ENCODE data around the gene ERO1B. TPM values are rescaled to one million over a fixed set of nuclear protein-coding genes. Genes with fewer than 3 reads are reported as not detected.

The ERO1B gene
- total RNA-seq, 2 donors from 2014 or later: 4.9 to 5.6 TPM

DNA sequence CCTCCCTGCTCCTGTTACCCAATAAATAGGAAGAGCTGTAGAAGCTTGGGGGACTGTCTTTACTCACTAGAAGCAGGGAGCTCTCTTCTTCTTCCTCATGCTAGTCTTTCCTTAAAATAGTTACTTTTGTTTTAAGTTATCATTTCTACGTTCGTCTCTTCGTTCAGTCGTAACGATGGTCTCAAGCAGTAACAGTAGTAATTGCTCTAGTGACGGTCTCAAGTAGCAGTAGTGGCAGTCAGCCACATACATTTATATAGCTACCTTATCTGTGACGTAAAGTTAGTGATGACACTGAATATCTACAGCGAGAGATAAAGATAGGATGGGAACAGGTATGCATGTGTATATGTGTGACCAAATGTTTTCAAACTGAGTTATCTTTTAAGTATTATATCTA, 15.4 kb upstream of the ERO1B start:
- peaks cover 5% of the 10 kb centered on the region for H3K9me3 Mint-ChIP-seq
- H3K36me3 Mint-ChIP-seq (ENCODE audit: low read depth): no peaks in the 10 kb centered on the region
- peaks cover 2% of the 10 kb centered on the region for H3K4me1 Mint-ChIP-seq
- Histone ChIP-seq H3K9ac (ENCODE audit: extremely low read depth, low read length, poor library complexity, severe bottlenecking) (no peak overlapping the region), H3K4me1 (ENCODE audit: control insufficient read depth, insufficient read depth, low read length) (no peaks in the 10 kb centered on the region), H3K36me3 (ENCODE audit: control insufficient read depth, insufficient read depth, low read length) (no peaks in the 10 kb centered on the region), H3K27me3 (ENCODE audit: control insufficient read depth, insufficient read depth, low read length, poor library complexity, severe bottlenecking) (no peaks in the 10 kb centered on the region), H3K27ac (ENCODE audit: low read depth, low read length) (no peak overlapping the region), H3K4me3 (ENCODE audit: low read length) (no peak overlapping the region), H3K9me3 (ENCODE audit: control insufficient read depth, low read length) (no peaks in the 10 kb centered on the region)
- TF ChIP-seq, protein P1, sequence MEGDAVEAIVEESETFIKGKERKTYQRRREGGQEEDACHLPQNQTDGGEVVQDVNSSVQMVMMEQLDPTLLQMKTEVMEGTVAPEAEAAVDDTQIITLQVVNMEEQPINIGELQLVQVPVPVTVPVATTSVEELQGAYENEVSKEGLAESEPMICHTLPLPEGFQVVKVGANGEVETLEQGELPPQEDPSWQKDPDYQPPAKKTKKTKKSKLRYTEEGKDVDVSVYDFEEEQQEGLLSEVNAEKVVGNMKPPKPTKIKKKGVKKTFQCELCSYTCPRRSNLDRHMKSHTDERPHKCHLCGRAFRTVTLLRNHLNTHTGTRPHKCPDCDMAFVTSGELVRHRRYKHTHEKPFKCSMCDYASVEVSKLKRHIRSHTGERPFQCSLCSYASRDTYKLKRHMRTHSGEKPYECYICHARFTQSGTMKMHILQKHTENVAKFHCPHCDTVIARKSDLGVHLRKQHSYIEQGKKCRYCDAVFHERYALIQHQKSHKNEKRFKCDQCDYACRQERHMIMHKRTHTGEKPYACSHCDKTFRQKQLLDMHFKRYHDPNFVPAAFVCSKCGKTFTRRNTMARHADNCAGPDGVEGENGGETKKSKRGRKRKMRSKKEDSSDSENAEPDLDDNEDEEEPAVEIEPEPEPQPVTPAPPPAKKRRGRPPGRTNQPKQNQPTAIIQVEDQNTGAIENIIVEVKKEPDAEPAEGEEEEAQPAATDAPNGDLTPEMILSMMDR (conservative IDR thresholded peaks at IDR 0.05): no peak
- DNase-seq: no peak
- no peak overlapping the region for H3K4me3 Mint-ChIP-seq
- WGBS, 2 experiments (ENCODE audit: insufficient coverage in 1 of 2, insufficient read length in 1 of 2): 91 to 100% methylated on average over 2 to 8 of the region's 8 CpGs
- H3K27me3 Mint-ChIP-seq (ENCODE audit: insufficient read depth): no peaks in the 10 kb centered on the region
- H3K27ac Mint-ChIP-seq: no peak overlapping the region

DNA sequence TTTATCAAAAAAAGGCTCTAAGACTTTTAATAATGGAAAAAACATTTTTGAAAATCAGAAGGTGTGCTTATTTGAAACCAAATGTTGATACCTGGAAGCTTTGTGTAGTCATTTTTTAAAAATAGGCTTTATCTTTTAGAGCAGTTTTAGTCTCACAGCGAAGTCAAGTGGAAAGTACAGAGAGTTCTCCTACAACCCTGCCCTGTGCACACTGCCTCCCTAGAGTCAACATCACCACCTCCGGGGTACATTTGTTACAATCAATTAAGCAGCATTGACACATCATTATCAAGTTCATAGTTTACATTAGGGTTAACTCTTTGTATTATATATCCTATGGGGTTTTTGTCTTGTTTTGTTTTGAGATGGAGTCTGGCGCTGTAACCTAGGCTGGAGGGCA, 10.7 kb upstream of the ERO1B start:
- H3K9ac ChIP-seq (ENCODE audit: extremely low read depth, low read length, poor library complexity, severe bottlenecking): no peak overlapping the region
- H3K36me3 Mint-ChIP-seq (ENCODE audit: low read depth): no peaks in the 10 kb centered on the region
- H3K27ac Mint-ChIP-seq: no peak overlapping the region
- no peaks in the 10 kb centered on the region for H3K36me3 ChIP-seq (ENCODE audit: control insufficient read depth, insufficient read depth, low read length)
- 90 to 93% methylated on average over 2 to 3 of the region's 3 CpGs for WGBS, 2 experiments (ENCODE audit: insufficient coverage in 1 of 2, insufficient read length in 1 of 2)
- H3K27me3 ChIP-seq (ENCODE audit: control insufficient read depth, insufficient read depth, low read length, poor library complexity, severe bottlenecking): no peaks in the 10 kb centered on the region
- DNase-seq: no peak
- TF ChIP-seq, protein P1 (conservative IDR thresholded peaks at IDR 0.05): no peak
- H3K4me3 ChIP-seq (ENCODE audit: low read length): no peak overlapping the region
- no peak overlapping the region for H3K27ac ChIP-seq (ENCODE audit: low read depth, low read length)
- H3K9me3 ChIP-seq (ENCODE audit: control insufficient read depth, low read length): no peaks in the 10 kb centered on the region
- peaks cover 7% of the 10 kb centered on the region for H3K4me1 ChIP-seq (ENCODE audit: control insufficient read depth, insufficient read depth, low read length)
- H3K4me1 Mint-ChIP-seq: peaks cover 15% of the 10 kb centered on the region
- no peak overlapping the region for H3K4me3 Mint-ChIP-seq
- no peaks in the 10 kb centered on the region for H3K27me3 Mint-ChIP-seq (ENCODE audit: insufficient read depth)
- H3K9me3 Mint-ChIP-seq: no peaks in the 10 kb centered on the region

DNA sequence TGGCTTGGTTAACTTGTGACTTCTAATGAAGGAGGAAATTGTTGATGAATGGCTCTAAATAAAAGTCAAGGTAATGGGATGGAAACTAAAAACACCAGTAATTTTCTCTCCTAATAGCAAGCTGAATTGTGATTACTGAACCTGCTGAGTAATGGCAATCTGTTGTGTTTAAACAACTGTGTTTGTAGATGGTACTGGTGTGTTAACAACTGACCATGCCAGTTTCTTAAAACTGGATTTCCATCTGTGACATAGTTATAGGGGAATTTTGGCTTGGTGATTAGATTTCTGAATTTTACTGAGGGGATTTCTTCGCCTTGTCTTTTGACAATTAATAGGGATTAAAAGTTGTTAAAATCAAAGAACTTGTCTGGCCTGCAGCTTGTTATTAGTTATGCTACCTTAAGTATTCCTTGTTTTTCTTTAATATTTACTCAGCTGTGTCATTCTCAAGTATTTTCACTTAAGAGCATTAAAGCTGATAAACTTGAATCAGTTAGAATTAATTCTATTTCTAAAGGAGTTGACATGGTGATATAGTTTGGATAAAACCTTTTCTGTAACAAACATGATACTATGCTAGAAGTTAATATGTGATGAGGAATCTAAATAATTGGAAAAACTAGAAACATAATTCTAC, 7.9 kb upstream of the ERO1B start:
- no peak overlapping the region for H3K4me3 Mint-ChIP-seq
- TF ChIP-seq, protein P1 (conservative IDR thresholded peaks at IDR 0.05): no peak

More for the DNA sequence above, 7.9 kb upstream of the ERO1B start:
- H3K9me3 Mint-ChIP-seq: no peaks in the 10 kb centered on the region
- peaks cover 9% of the 10 kb centered on the region for H3K4me1 ChIP-seq (ENCODE audit: control insufficient read depth, insufficient read depth, low read length)
- H3K27me3 ChIP-seq (ENCODE audit: control insufficient read depth, insufficient read depth, low read length, poor library complexity, severe bottlenecking): no peaks in the 10 kb centered on the region
- no peak overlapping the region for H3K4me3 ChIP-seq (ENCODE audit: low read length)
- peaks cover 15% of the 10 kb centered on the region for H3K4me1 Mint-ChIP-seq
- peaks cover 9% of the 10 kb centered on the region for H3K27me3 Mint-ChIP-seq (ENCODE audit: insufficient read depth)
- no peak overlapping the region for H3K27ac Mint-ChIP-seq
- no peak for DNase-seq
- no peaks in the 10 kb centered on the region for H3K9me3 ChIP-seq (ENCODE audit: control insufficient read depth, low read length)
- no peak overlapping the region for H3K27ac ChIP-seq (ENCODE audit: low read depth, low read length)
- 79% methylated on average over 1 of the region's 1 CpG; no CpG with 5 or more reads in 1 of the 2 experiments for WGBS, 2 experiments (ENCODE audit: insufficient coverage in 1 of 2, insufficient read length in 1 of 2)
- no peak overlapping the region for H3K9ac ChIP-seq (ENCODE audit: extremely low read depth, low read length, poor library complexity, severe bottlenecking)
- no peaks in the 10 kb centered on the region for H3K36me3 ChIP-seq (ENCODE audit: control insufficient read depth, insufficient read depth, low read length)
- H3K36me3 Mint-ChIP-seq (ENCODE audit: low read depth): no peaks in the 10 kb centered on the region
